Hair follicular keratinocyte (primary cell): Measurements from ENCODE around the gene N4BP2L2. TPM values are rescaled to one million over a fixed set of nuclear protein-coding genes. Genes with fewer than 3 reads are reported as not detected.

Experiments
- total RNA-seq: library from RNA; depleted of rRNA; stranded (reverse); fragments of >200 nt; gene quantifications from 2 replicates; pipeline ENCODE4 v1.2.3, GENCODE V29; 2015

Gene N4BP2L2
- 27.7 and 29.4 TPM in 2 replicates for total RNA-seq

GRCh38 chr13:32538621-32539246 is at the start of gene N4BP2L2:
TSS of gene N4BP2L2 (minus strand) at chr13:32538795. CDS start at chr13:32537027, 1,768 bp downstream.

GRCh38 chr13:32586080-32586900 is 47.7 kb upstream of the N4BP2L2 start, which contains the start of gene PDS5B:
TSS of gene PDS5B (plus strand) at chr13:32586452. CDS start at chr13:32648773, 62,321 bp downstream.

GRCh38 chr13:32427852-32428580 is 110.6 kb downstream of the N4BP2L2 start, which contains the start of gene N4BP2L1:
TSS of gene N4BP2L1 (minus strand) at chr13:32428130. CDS start at chr13:32428082, 48 bp downstream.

Other genes with a start within 250 kb of the N4BP2L2 start
- not detected in 2 replicates for gene ZAR1L, start 223.4 kb downstream of the N4BP2L2 start, total RNA-seq
- 7.2 and 8.4 TPM in 2 replicates for gene BRCA2, start 223.3 kb downstream of the N4BP2L2 start, total RNA-seq
- gene N4BP2L1, start 110.7 kb downstream of the N4BP2L2 start, total RNA-seq = 0.04 and 0.08 TPM in 2 replicates
- 5.8 and 7.2 TPM in 2 replicates for gene PDS5B, start 47.7 kb upstream of the N4BP2L2 start, total RNA-seq